Transverse colon (tissue), 3 donors: ENCODE results near the gene GRB2.

Source experiments
- CTCF ChIP-seq, 5 experiments: fragments of 200-600 bp in 3 of 5; fragments of 450-650 bp in 2 of 5; sonication (generic) in 3 of 5; IDR thresholded peaks; 1 replicate in 2 of 5; 2 replicates in 3 of 5; pipeline ENCODE4 v1.5.1; 2016 to 2017; ENCODE audit warnings: antibody characterized with exemption in 5 of 5, inconsistent platforms in 3 of 5, mild to moderate bottlenecking in 2 of 5, moderate library complexity in 1 of 5
- POLR2A ChIP-seq: fragments of 450-650 bp; IDR thresholded peaks from one replicate; pipeline ENCODE4 v1.6.1; 2016; ENCODE audit warnings: antibody characterized with exemption, mild to moderate bottlenecking, moderate library complexity

- TF ChIP-seq CTCF (IDR thresholded peaks at IDR 0.05): no peak
- TF ChIP-seq POLR2A: no peak
Observed at GRCh38 chr17:75325348-75325747, 80.1 kb downstream of the GRB2 start.
